GM12878 (cell line): Measurements from ENCODE around the gene PPIF.

Experiments
- BHLHE40 ChIP-seq, 2 experiments: fragments of 450-650 bp in 1 of 2; IDR thresholded peaks; 2 replicates each; pipeline ENCODE4 v1.6.1; 2011 to 2017; ENCODE audit warnings: low read depth in 2 of 2, borderline replicate concordance in 1 of 2, improper control_type of control experiment in 1 of 2, low read length in 1 of 2, mild to moderate bottlenecking in 1 of 2
- E2F4 ChIP-seq: IDR thresholded peaks from 2 replicates; pipeline ENCODE4 v1.6.1; 2012; ENCODE audit warnings: low read depth, low read length, improper control_type of control experiment
- POLR2A ChIP-seq: IDR thresholded peaks from 2 replicates; pipeline ENCODE4 v1.6.1; 2011; ENCODE audit warnings: low read depth, mild to moderate bottlenecking, low read length
- REST ChIP-seq: IDR thresholded peaks from 2 replicates; pipeline ENCODE4 v1.6.1; 2012; ENCODE audit warnings: mild to moderate bottlenecking, low read depth, low read length
- USF1 ChIP-seq: IDR thresholded peaks from 2 replicates; pipeline ENCODE4 v1.6.1; 2011; ENCODE audit warnings: borderline replicate concordance, low read depth, mild to moderate bottlenecking, moderate library complexity, mixed read lengths, low read length; ENCODE audit not compliant: insufficient read depth; ENCODE audit errors: extremely low read length

GRCh38 chr10:79316671-79317431 is 30.4 kb upstream of the PPIF start:
- TF ChIP-seq POLR2A (peak; percentile 56; the same call in 1 of the 2 replicates), E2F4 (no peak), BHLHE40 (IDR thresholded peaks at IDR 0.05; ENCODE audit: borderline replicate concordance in 1 of 2, low read depth in 2 of 2, low read length in 1 of 2) (peak; percentile 82 to 88), REST (no peak), USF1 (no peak)
